ENCODE results near the gene SPATA13. TPM values are rescaled to one million over a fixed set of nuclear protein-coding genes. Genes with fewer than 3 reads are reported as not detected.
A peak's percentile ranks its signal among the peaks of the same experiment; 100 is the strongest.

Gene SPATA13
- total and polyA plus RNA-seq, 2 donors (not counting 1 experiment from before 2014, with no cell fraction given), result 11.6 to 24.6 TPM

- H3K4me1 ChIP-seq (ENCODE audit: control insufficient read depth, extremely low read depth, insufficient read depth, low read length), result peaks cover 6% of the 10 kb centered on the region
- TF ChIP-seq CTCF (conservative IDR thresholded peaks at IDR 0.05 in 1 of 2, IDR thresholded peaks at IDR 0.05 in 1 of 2; ENCODE audit: low read depth in 1 of 2, low read length in 2 of 2) (no peak), EZH2 (IDR thresholded peaks at IDR 0.05; ENCODE audit: low read length, missing control alignments) (no peak)
- H3K27ac ChIP-seq (ENCODE audit: insufficient read depth, low read length), result peak overlapping the region; percentile 74
- peak overlapping the region; percentile 46 to 64 (median 50) for H3K4me3 ChIP-seq (replicated peaks in 1 of 4; ENCODE audit: control extremely low read depth in 1 of 4, insufficient read depth in 1 of 4, low read depth in 3 of 4, low read length in 4 of 4)
- H3K4me2 ChIP-seq (ENCODE audit: extremely low read depth, insufficient read depth, low read length), result peak overlapping the region; percentile 96
- H3K9ac ChIP-seq (ENCODE audit: insufficient read depth, low read length), result no peak overlapping the region
- no peaks in the 10 kb centered on the region for H4K20me1 ChIP-seq (ENCODE audit: control insufficient read depth, extremely low read depth, insufficient read depth, low read length)
- H3K27me3 ChIP-seq (ENCODE audit: control insufficient read depth, insufficient read depth, low read length), result no peaks in the 10 kb centered on the region
- H2AFZ ChIP-seq (ENCODE audit: low read length), result no peak overlapping the region
- no peaks in the 10 kb centered on the region for H3K9me3 ChIP-seq (ENCODE audit: control insufficient read depth, insufficient read depth, low read depth, low read length)
- H3K79me2 ChIP-seq (ENCODE audit: control insufficient read depth, insufficient read depth, low read length), result no peaks in the 10 kb centered on the region
- no peaks in the 10 kb centered on the region for H3K36me3 ChIP-seq (ENCODE audit: control insufficient read depth, insufficient read depth, low read length)
- DNase-seq (ENCODE audit: low read depth in 2 of 2), result no peak
Measured at GRCh38 chr13:24271231-24271600, 110.7 kb downstream of the SPATA13 start.

GRCh38 chr13:24271601-24272451 lies 111.3 kb downstream of the SPATA13 start:
- Histone ChIP-seq H2AFZ (ENCODE audit: low read length) (peak overlapping the region; percentile 78), H3K9me3 (ENCODE audit: control insufficient read depth, insufficient read depth, low read depth, low read length) (no peaks in the 10 kb centered on the region), H3K4me3 (replicated peaks in 1 of 4; ENCODE audit: control extremely low read depth in 1 of 4, insufficient read depth in 1 of 4, low read depth in 3 of 4, low read length in 4 of 4) (peak overlapping the region; percentile 46 to 64 (median 50)), H3K4me2 (ENCODE audit: extremely low read depth, insufficient read depth, low read length) (peak overlapping the region; percentile 96), H3K27me3 (ENCODE audit: control insufficient read depth, insufficient read depth, low read length) (no peaks in the 10 kb centered on the region), H3K27ac (ENCODE audit: insufficient read depth, low read length) (peak overlapping the region; percentile 74), H3K9ac (ENCODE audit: insufficient read depth, low read length) (peak overlapping the region; percentile 53), H4K20me1 (ENCODE audit: control insufficient read depth, extremely low read depth, insufficient read depth, low read length) (no peaks in the 10 kb centered on the region), H3K36me3 (ENCODE audit: control insufficient read depth, insufficient read depth, low read length) (no peaks in the 10 kb centered on the region), H3K79me2 (ENCODE audit: control insufficient read depth, insufficient read depth, low read length) (no peaks in the 10 kb centered on the region), H3K4me1 (ENCODE audit: control insufficient read depth, extremely low read depth, insufficient read depth, low read length) (peaks cover 6% of the 10 kb centered on the region)
- DNase-seq (ENCODE audit: low read depth in 2 of 2), result peak; percentile 83 to 84
- TF ChIP-seq EZH2 (IDR thresholded peaks at IDR 0.05; ENCODE audit: low read length, missing control alignments) (no peak), CTCF (conservative IDR thresholded peaks at IDR 0.05 in 1 of 2, IDR thresholded peaks at IDR 0.05 in 1 of 2; ENCODE audit: low read depth in 1 of 2, low read length in 2 of 2) (no peak)

- TF ChIP-seq CTCF (conservative IDR thresholded peaks at IDR 0.05 in 1 of 2, IDR thresholded peaks at IDR 0.05 in 1 of 2; ENCODE audit: low read depth in 1 of 2, low read length in 2 of 2) (no peak), EZH2 (IDR thresholded peaks at IDR 0.05; ENCODE audit: low read length, missing control alignments) (no peak)
- peaks cover 6% of the 10 kb centered on the region for H3K4me1 ChIP-seq (ENCODE audit: control insufficient read depth, extremely low read depth, insufficient read depth, low read length)
- H3K9me3 ChIP-seq (ENCODE audit: control insufficient read depth, insufficient read depth, low read depth, low read length), result no peaks in the 10 kb centered on the region
- DNase-seq (ENCODE audit: low read depth in 2 of 2), result peak in 1 of 2 donors; percentile 12
- H3K27me3 ChIP-seq (ENCODE audit: control insufficient read depth, insufficient read depth, low read length), result no peaks in the 10 kb centered on the region
- peak overlapping the region; percentile 96 for H3K4me2 ChIP-seq (ENCODE audit: extremely low read depth, insufficient read depth, low read length)
- H3K4me3 ChIP-seq (replicated peaks in 1 of 4; ENCODE audit: control extremely low read depth in 1 of 4, insufficient read depth in 1 of 4, low read depth in 3 of 4, low read length in 4 of 4), result peak overlapping the region in 3 of 4 experiments; percentile 46 to 51 (median 50)
- H3K79me2 ChIP-seq (ENCODE audit: control insufficient read depth, insufficient read depth, low read length), result no peaks in the 10 kb centered on the region
- no peaks in the 10 kb centered on the region for H3K36me3 ChIP-seq (ENCODE audit: control insufficient read depth, insufficient read depth, low read length)
- H3K9ac ChIP-seq (ENCODE audit: insufficient read depth, low read length), result no peak overlapping the region
- no peak overlapping the region for H2AFZ ChIP-seq (ENCODE audit: low read length)
- peak overlapping the region; percentile 74 for H3K27ac ChIP-seq (ENCODE audit: insufficient read depth, low read length)
- no peaks in the 10 kb centered on the region for H4K20me1 ChIP-seq (ENCODE audit: control insufficient read depth, extremely low read depth, insufficient read depth, low read length)
Measured at GRCh38 chr13:24272452-24273161, 112.1 kb downstream of the SPATA13 start.

All from fibroblast of lung (primary cell).